CD4-positive, alpha-beta T cell treated with Interleukin-2 at 100 ng/mL for 4 hours (primary cell): ENCODE data around the gene SYNGR1.

Experiments
- DNase-seq: peaks from one replicate; pipeline ENCODE4 v3.0.0-alpha.2; 2020; ENCODE audit warnings: low spot score

Gene SYNGR1

DNA sequence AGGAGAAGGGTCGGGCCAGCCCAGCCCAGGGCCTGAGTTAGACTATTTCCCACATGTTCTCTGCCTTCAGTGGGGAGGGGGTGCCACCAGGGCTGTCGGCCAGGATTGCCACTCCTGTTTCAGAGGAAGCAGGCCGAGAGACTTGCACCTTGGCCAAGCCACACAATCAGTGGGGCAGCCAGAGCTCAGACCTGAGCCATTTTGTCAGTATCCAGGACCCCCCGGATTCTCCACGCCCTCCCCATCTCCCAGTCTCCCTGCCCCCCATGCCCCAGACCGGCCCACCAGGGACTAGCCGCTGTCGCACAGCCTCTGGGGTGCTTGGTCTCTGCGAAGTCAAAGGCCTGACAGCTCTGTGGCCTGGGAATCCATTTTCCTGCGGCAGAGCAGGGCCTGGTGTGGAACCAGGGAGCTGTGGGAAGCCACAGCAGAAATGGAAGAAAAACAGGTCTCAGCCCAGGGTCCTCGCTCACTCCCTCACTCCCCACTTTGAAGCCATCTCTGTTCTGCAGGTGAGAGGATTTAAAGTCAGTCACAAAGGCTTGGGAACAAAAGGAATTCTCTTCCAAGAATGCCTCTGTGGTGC is 81.5 kb downstream of the SYNGR1 start:
- DNase-seq, result no peak

- no peak for DNase-seq
Observed at GRCh38 chr22:39431821-39432251, 82.0 kb downstream of the SYNGR1 start.

DNA sequence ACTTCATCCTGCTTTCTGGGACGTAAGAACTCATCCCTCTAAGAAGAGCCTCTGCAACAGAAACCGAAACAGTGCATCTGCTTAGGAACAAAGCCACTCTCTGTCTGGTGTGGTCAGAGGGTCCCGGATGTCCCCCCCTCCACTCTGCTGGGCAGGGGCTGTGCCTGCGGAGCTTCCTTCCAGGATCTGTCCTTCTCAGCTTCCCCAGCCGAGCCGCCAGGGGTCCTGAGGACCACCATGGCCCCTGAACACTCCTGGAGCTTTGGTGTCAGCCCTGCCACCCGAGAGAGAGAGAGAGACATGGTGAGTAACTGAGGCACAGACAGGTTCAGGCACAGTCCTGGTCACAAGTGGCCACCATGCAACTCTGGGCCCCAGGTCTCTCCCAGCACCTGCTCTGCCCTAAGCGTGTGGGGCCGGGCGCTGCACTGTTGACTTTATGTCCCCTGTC is 82.6 kb downstream of the SYNGR1 start:
- no peak for DNase-seq

- DNase-seq, result no peak
Observed at GRCh38 chr22:39433476-39434242, 83.9 kb downstream of the SYNGR1 start.

- DNase-seq, result no peak
Observed at GRCh38 chr22:39434243-39434653, 84.5 kb downstream of the SYNGR1 start.

DNA sequence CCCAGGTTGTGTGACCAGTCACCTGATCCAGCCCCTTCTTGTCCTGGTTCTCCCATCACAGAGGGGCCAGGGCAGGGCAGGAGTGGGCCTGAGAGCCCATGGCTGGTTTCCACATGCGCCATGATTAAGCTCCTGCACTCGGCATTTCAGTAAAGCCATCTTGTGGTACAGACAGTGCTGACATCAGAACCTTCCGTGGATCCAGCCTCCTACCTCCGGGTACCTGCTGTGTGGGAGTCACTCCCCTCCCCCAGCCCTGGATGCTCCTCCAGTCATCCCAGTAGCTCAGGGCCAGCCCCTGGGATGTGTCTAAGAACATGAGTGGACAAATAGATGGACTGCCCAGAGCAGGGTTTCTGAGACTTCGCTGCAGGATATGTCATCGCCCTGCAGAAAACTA is 84.9 kb downstream of the SYNGR1 start:
- no peak for DNase-seq
